ENCODE data around the gene BAG5.

Gene BAG5

DNA sequence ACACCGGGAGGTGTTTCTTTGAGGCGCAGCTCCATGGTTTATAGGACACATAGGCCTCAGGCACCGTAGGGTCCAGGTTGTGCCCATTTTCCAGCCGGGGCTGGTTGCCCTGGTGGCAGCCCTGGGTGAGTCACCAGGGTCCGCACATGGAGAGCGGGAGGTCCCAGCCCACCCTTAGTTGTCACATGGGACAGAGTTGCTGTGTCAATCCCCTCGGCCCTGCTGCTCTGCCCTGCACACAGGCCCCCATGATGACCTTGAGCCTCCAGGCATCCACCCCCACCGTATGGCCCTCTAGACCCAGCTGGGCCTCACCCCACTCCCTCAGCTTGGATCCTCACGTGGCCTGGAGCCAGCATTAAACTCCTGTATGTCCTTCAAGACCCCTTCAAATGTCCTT, 25.8 kb downstream of the BAG5 start:
- H3K4me3 ChIP-seq (ENCODE audit: low read depth in 1 of 2, low read length in 2 of 2) = no peak overlapping the region
- peaks cover 0 to 84% of the 10 kb centered on the region in 2 donors for H3K4me1 ChIP-seq (ENCODE audit: control insufficient read depth in 1 of 2, insufficient read depth in 2 of 2, low read length in 2 of 2)
- H3K36me3 ChIP-seq (ENCODE audit: control insufficient read depth in 1 of 2, insufficient read depth in 2 of 2, low read length in 2 of 2) = no peaks in the 10 kb centered on the region
- no peak overlapping the region for H3K27ac ChIP-seq (ENCODE audit: low read length)
- H3K9me3 ChIP-seq (ENCODE audit: control insufficient read depth in 1 of 2, low read length in 2 of 2) = no peaks in the 10 kb centered on the region
- H3K27me3 ChIP-seq (ENCODE audit: low read depth, low read length) = no peaks in the 10 kb centered on the region

- H3K4me1 ChIP-seq (ENCODE audit: control insufficient read depth in 1 of 2, insufficient read depth in 2 of 2, low read length in 2 of 2) = peaks cover 0 to 84% of the 10 kb centered on the region in 2 donors
- H3K9me3 ChIP-seq (ENCODE audit: control insufficient read depth in 1 of 2, low read length in 2 of 2) = no peaks in the 10 kb centered on the region
- no peaks in the 10 kb centered on the region for H3K36me3 ChIP-seq (ENCODE audit: control insufficient read depth in 1 of 2, insufficient read depth in 2 of 2, low read length in 2 of 2)
- H3K27me3 ChIP-seq (ENCODE audit: low read depth, low read length) = no peaks in the 10 kb centered on the region
- no peak overlapping the region for H3K4me3 ChIP-seq (ENCODE audit: low read depth in 1 of 2, low read length in 2 of 2)
- peak overlapping the region; percentile 4 for H3K27ac ChIP-seq (ENCODE audit: low read length)
Measured at GRCh38 chr14:103535891-103536565, 26.4 kb downstream of the BAG5 start.

- Histone ChIP-seq H3K4me1 (ENCODE audit: control insufficient read depth in 1 of 2, insufficient read depth in 2 of 2, low read length in 2 of 2) (peaks cover 0 to 84% of the 10 kb centered on the region in 2 donors), H3K9me3 (ENCODE audit: control insufficient read depth in 1 of 2, low read length in 2 of 2) (no peaks in the 10 kb centered on the region), H3K27ac (ENCODE audit: low read length) (peak overlapping the region; percentile 51), H3K4me3 (ENCODE audit: low read depth in 1 of 2, low read length in 2 of 2) (no peak overlapping the region), H3K27me3 (ENCODE audit: low read depth, low read length) (no peaks in the 10 kb centered on the region), H3K36me3 (ENCODE audit: control insufficient read depth in 1 of 2, insufficient read depth in 2 of 2, low read length in 2 of 2) (no peaks in the 10 kb centered on the region)
Measured at GRCh38 chr14:103535081-103535890, 27.2 kb downstream of the BAG5 start.

- no peak overlapping the region for H3K4me3 ChIP-seq (ENCODE audit: low read depth in 1 of 2, low read length in 2 of 2)
- no peaks in the 10 kb centered on the region for H3K27me3 ChIP-seq (ENCODE audit: low read depth, low read length)
- H3K36me3 ChIP-seq (ENCODE audit: control insufficient read depth in 1 of 2, insufficient read depth in 2 of 2, low read length in 2 of 2) = no peaks in the 10 kb centered on the region
- no peak overlapping the region for H3K27ac ChIP-seq (ENCODE audit: low read length)
- no peaks in the 10 kb centered on the region for H3K9me3 ChIP-seq (ENCODE audit: control insufficient read depth in 1 of 2, low read length in 2 of 2)
- peaks cover 6 to 84% of the 10 kb centered on the region in 2 donors for H3K4me1 ChIP-seq (ENCODE audit: control insufficient read depth in 1 of 2, insufficient read depth in 2 of 2, low read length in 2 of 2)
Measured at GRCh38 chr14:103534576-103535061, 27.8 kb downstream of the BAG5 start.

DNA sequence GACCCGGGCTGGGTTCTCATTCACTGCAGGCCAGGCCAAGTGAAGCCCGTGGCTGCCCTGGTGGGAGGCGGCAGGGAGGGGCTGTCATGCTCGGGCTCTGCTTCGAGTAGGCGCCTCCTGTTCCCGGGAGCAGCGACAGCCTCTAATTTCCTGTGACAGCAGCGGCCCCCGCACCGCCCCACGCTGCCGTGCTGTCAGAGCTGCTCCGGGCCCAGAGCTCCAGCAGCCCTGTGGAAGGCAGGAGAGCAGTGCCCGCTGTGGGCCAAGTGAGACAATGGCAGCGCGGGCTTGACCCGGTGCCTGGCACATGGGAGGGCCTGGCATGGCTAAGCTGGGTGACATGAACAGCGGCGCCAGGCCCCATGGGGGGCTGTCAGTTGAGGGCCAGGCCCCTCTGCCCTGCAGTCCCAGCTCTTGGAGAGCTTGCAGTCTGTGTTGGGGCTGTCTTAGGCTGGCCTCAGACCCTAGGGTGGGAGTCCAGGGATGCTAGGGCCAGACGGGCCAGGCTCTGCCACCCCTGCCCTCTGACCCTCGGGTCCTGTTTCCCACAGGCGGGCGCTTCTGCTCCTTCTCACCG, 28.4 kb downstream of the BAG5 start:
- Histone ChIP-seq H3K9me3 (ENCODE audit: control insufficient read depth in 1 of 2, low read length in 2 of 2) (no peaks in the 10 kb centered on the region), H3K27me3 (ENCODE audit: low read depth, low read length) (no peaks in the 10 kb centered on the region), H3K36me3 (ENCODE audit: control insufficient read depth in 1 of 2, insufficient read depth in 2 of 2, low read length in 2 of 2) (no peaks in the 10 kb centered on the region), H3K27ac (ENCODE audit: low read length) (no peak overlapping the region), H3K4me1 (ENCODE audit: control insufficient read depth in 1 of 2, insufficient read depth in 2 of 2, low read length in 2 of 2) (peaks cover 7 to 82% of the 10 kb centered on the region in 2 donors), H3K4me3 (ENCODE audit: low read depth in 1 of 2, low read length in 2 of 2) (peak overlapping the region in 1 of 2 donors; percentile 51)

DNA sequence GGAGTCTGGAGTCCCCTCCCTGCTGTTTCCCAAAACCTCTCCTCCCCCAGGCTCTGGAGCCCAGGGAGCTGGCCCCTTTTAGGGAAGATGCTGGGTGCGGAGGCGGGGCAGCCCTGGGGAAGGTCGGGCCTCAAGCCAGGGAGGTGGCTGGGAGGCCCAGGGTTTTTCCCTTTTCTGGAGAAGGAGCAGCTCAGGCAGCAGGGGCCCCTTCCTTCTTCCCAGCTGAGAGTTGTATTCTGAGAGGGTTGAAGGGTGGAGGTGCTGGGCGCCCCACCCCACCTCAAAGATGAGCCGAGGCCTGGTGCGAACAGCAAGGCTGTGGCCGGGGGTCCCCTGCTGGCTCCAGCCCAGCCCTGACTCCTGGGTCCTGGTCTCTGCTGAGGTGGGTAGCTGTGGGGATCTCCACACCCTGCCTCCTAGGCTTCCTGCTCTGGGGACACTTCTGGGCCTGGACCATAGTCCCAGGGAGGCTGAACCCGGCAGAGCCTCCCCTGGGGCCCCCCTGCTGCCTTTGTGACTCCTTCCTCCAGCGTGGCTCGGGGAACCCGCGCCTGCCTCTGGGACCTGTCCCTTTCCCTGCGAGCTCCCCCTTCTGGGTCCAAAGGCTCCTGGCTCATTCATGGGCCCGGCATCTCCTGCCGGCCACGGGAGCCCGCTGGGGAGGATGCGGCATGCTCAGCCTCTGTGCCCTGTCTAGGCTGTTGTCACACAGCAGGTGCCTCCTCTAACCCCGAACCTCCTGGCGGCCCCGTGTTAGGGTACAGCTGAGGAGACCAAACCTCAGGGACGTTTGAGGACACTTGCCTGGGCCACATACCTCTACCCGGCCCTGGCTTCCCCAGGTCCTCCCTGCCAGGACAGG, 29.1 kb downstream of the BAG5 start:
- Histone ChIP-seq H3K36me3 (ENCODE audit: control insufficient read depth in 1 of 2, insufficient read depth in 2 of 2, low read length in 2 of 2) (no peaks in the 10 kb centered on the region), H3K4me1 (ENCODE audit: control insufficient read depth in 1 of 2, insufficient read depth in 2 of 2, low read length in 2 of 2) (peaks cover 9 to 79% of the 10 kb centered on the region in 2 donors), H3K4me3 (ENCODE audit: low read depth in 1 of 2, low read length in 2 of 2) (peak overlapping the region in 1 of 2 donors; percentile 51), H3K9me3 (ENCODE audit: control insufficient read depth in 1 of 2, low read length in 2 of 2) (no peaks in the 10 kb centered on the region), H3K27me3 (ENCODE audit: low read depth, low read length) (no peaks in the 10 kb centered on the region), H3K27ac (ENCODE audit: low read length) (no peak overlapping the region)

DNA sequence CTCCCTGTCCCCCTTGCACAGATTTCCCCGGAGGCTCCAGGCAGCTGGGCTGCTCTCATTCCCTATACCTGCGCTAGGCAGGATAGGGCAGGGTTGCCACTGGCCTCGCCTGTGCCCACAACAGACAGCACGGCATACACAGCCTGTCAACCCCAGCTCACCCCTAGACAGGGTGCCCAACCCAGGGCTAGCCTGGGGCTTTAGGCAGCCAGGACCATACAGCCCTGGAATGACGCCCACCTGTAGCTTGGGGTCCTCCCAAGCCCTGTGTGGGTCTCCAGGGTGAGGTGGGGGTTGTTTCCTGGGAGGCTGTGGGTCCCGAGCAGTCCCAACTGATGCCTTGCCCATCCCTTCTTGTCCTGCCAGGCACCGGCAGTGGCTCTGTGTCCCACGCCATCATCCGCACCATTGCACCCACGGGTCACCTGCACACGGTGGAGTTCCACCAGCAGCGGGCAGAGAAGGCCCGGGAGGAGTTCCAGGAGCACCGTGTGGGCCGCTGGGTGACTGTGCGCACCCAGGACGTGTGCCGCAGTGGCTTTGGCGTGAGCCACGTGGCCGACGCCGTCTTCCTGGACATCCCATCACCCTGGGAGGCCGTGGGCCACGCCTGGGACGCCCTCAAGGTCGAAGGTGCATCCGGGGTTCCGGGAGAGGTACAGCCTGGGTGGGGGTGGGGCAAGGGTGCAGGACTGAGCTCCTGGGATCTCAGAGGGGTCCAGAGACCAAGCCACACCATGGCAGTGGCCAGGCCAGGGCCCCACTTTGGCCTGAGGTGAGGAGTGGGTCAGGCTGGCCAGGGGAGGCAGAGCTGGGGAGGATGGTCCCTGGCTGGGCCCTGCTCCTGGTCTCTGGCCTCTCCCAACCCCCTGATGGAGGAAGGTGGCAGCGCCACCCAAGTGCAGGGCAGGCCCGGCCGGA, 30.0 kb downstream of the BAG5 start:
- H3K9me3 ChIP-seq (ENCODE audit: control insufficient read depth in 1 of 2, low read length in 2 of 2) = no peaks in the 10 kb centered on the region
- H3K4me1 ChIP-seq (ENCODE audit: control insufficient read depth in 1 of 2, insufficient read depth in 2 of 2, low read length in 2 of 2) = peaks cover 11 to 81% of the 10 kb centered on the region in 2 donors
- H3K4me3 ChIP-seq (ENCODE audit: low read depth in 1 of 2, low read length in 2 of 2) = peak overlapping the region in 1 of 2 donors; percentile 51
- H3K36me3 ChIP-seq (ENCODE audit: control insufficient read depth in 1 of 2, insufficient read depth in 2 of 2, low read length in 2 of 2) = no peaks in the 10 kb centered on the region
- no peaks in the 10 kb centered on the region for H3K27me3 ChIP-seq (ENCODE audit: low read depth, low read length)
- no peak overlapping the region for H3K27ac ChIP-seq (ENCODE audit: low read length)

DNA sequence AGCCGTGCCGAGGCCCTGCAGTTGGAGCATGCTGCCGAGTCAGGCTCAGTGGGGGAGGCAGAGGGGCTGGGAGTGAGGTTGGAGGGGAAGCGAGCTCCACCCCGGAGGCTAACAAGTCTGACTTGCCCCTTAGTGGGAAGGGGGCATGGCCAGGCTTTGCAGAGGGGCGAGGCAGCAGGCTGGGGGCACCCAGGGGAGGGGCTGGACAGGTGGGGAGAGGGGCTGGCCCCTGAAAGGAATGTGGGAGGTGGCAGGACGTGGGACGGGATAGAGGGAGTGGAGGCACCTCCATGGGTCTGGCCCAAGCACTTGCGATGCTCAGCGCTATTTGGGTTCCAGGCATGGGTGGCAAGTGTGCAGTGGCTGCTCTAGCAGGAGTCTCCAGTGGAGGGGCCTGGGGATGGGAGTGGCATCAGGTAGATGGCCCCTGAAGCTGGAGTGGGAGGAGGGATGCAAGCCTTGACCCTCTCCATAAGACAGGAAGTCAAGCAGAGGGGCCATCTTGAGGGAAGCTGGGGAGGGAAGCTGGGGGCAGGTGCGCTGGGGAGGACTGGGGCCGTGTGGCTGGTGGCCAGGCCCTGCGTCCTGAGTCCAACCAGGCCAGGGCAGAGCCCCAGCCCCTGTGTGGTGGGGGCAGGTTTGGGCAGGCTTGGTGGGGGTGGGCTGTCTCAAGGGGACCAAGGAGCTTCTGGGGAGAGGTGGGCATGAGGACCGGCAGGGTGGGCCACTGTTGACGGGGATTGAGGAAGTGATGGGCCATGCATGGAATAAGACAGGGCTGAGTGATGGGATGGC, 30.8 kb downstream of the BAG5 start:
- Histone ChIP-seq H3K4me3 (ENCODE audit: low read depth in 1 of 2, low read length in 2 of 2) (no peak overlapping the region), H3K9me3 (ENCODE audit: control insufficient read depth in 1 of 2, low read length in 2 of 2) (no peaks in the 10 kb centered on the region), H3K4me1 (ENCODE audit: control insufficient read depth in 1 of 2, insufficient read depth in 2 of 2, low read length in 2 of 2) (peaks cover 11 to 81% of the 10 kb centered on the region in 2 donors), H3K27me3 (ENCODE audit: low read depth, low read length) (no peaks in the 10 kb centered on the region), H3K27ac (ENCODE audit: low read length) (no peak overlapping the region), H3K36me3 (ENCODE audit: control insufficient read depth in 1 of 2, insufficient read depth in 2 of 2, low read length in 2 of 2) (no peaks in the 10 kb centered on the region)

- Histone ChIP-seq H3K36me3 (ENCODE audit: control insufficient read depth in 1 of 2, insufficient read depth in 2 of 2, low read length in 2 of 2) (no peaks in the 10 kb centered on the region), H3K4me1 (ENCODE audit: control insufficient read depth in 1 of 2, insufficient read depth in 2 of 2, low read length in 2 of 2) (peaks cover 11 to 77% of the 10 kb centered on the region in 2 donors), H3K9me3 (ENCODE audit: control insufficient read depth in 1 of 2, low read length in 2 of 2) (no peaks in the 10 kb centered on the region), H3K27ac (ENCODE audit: low read length) (no peak overlapping the region), H3K27me3 (ENCODE audit: low read depth, low read length) (no peaks in the 10 kb centered on the region), H3K4me3 (ENCODE audit: low read depth in 1 of 2, low read length in 2 of 2) (peak overlapping the region in 1 of 2 donors; percentile 98)
Measured at GRCh38 chr14:103530831-103531230, 31.6 kb downstream of the BAG5 start.

All from muscle layer of duodenum (tissue), 2 donors.